Activated CD8-positive, alpha-beta T cell treated with anti-CD3 and anti-CD28 coated beads, Interleukin-2, amount 10 ng/mL, durations not matched to agents 7 days and 5 days (primary cell): ENCODE measurements around the gene ST3GAL4. TPM values are rescaled to one million over a fixed set of nuclear protein-coding genes. Genes with fewer than 3 reads are reported as not detected.

Source experiments
- ATAC-seq: fragments of 150-1000 bp; cut with Tn5 transposase; one replicate; pipeline ENCODE4 v1.10.0; 2021; ENCODE audit warnings: moderate library complexity
- CTCF ChIA-PET: fragments of 350-600 bp; sonication (Branson Sonifier 250); formaldehyde crosslinking; loops from one replicate; lab custom pipeline; 2021; ENCODE audit warnings: antibody characterized with exemption; lab: Charles Lee
- POLR2A ChIA-PET: fragments of 350-600 bp; sonication (Branson Sonifier 250); formaldehyde crosslinking; loops from one replicate; lab custom pipeline; 2021; ENCODE audit warnings: antibody characterized with exemption; lab: Charles Lee
- DNase-seq: peaks from one replicate; pipeline ENCODE4 v3.0.0-alpha.2; 2020
- H3K27ac Mint-ChIP-seq: one replicate; pipeline ENCODE4 v1.8.0; 2021; ENCODE audit warnings: mild to moderate bottlenecking, mixed read lengths
- H3K27me3 Mint-ChIP-seq: one replicate; pipeline ENCODE4 v1.8.0; 2021; ENCODE audit warnings: low read depth, mixed read lengths
- H3K36me3 Mint-ChIP-seq: one replicate; pipeline ENCODE4 v1.8.0; 2021; ENCODE audit warnings: low read depth, mixed read lengths
- H3K4me1 Mint-ChIP-seq: one replicate; pipeline ENCODE4 v1.8.0; 2021; ENCODE audit warnings: low read depth, mixed read lengths
- H3K4me3 Mint-ChIP-seq: one replicate; pipeline ENCODE4 v1.8.0; 2021; ENCODE audit warnings: mild to moderate bottlenecking, mixed read lengths
- H3K9me3 Mint-ChIP-seq: one replicate; pipeline ENCODE4 v1.8.0; 2022; ENCODE audit warnings: mixed read lengths; ENCODE audit not compliant: insufficient read depth
- total RNA-seq, 2 experiments: library from RNA; stranded (reverse); gene quantifications; one replicate each; pipeline ENCODE4 v1.2.3, GENCODE V29; 2021

ST3GAL4 gene
- total RNA-seq, 2 experiments from 2014 or later = 10.3 to 11.8 TPM

- CTCF ChIA-PET = no interaction called here
Measured at GRCh38 chr11:126347751-126348668, 7.5 kb upstream of the ST3GAL4 start.

GRCh38 chr11:126348806-126349582 lies 6.5 kb upstream of the ST3GAL4 start:
- CTCF ChIA-PET = no interaction called here
- DNase-seq = no peak
- H3K4me1 Mint-ChIP-seq = peaks cover 47% of the 10 kb centered on the region
- H3K9me3 Mint-ChIP-seq = no peaks in the 10 kb centered on the region
- H3K36me3 Mint-ChIP-seq = peaks cover 16% of the 10 kb centered on the region
- POLR2A ChIA-PET = interaction anchor here (0.5 to 1.2 kb wide), 2 partner anchors 30 to 81 kb away, joined by 3 read pairs; no protein-coding TSS in a partner anchor
- no peaks in the 10 kb centered on the region for H3K27me3 Mint-ChIP-seq
- no peak for ATAC-seq
- H3K27ac Mint-ChIP-seq = no peak overlapping the region
- no peak overlapping the region for H3K4me3 Mint-ChIP-seq

More at GRCh38 chr11:126347751-126348668, 7.5 kb upstream of the ST3GAL4 start:
- Mint-ChIP-seq H3K9me3 (no peaks in the 10 kb centered on the region), H3K27me3 (no peaks in the 10 kb centered on the region), H3K27ac (no peak overlapping the region), H3K36me3 (peaks cover 20% of the 10 kb centered on the region), H3K4me3 (no peak overlapping the region), H3K4me1 (peaks cover 38% of the 10 kb centered on the region)
- ATAC-seq (no peak), DNase-seq (no peak)
- POLR2A ChIA-PET = interaction anchor here (0.7 to 1.2 kb wide), 2 partner anchors 29 to 44 kb away, joined by 3 to 4 read pairs; partner anchors contain the start of gene DCPS

GRCh38 chr11:126350836-126351235 lies 4.7 kb upstream of the ST3GAL4 start:
- H3K9me3 Mint-ChIP-seq = no peaks in the 10 kb centered on the region
- no peak overlapping the region for H3K4me3 Mint-ChIP-seq
- POLR2A ChIA-PET = no interaction called here
- no peak overlapping the region for H3K27ac Mint-ChIP-seq
- no peak for ATAC-seq
- CTCF ChIA-PET = no interaction called here
- H3K36me3 Mint-ChIP-seq = peaks cover 22% of the 10 kb centered on the region
- DNase-seq = no peak
- no peaks in the 10 kb centered on the region for H3K27me3 Mint-ChIP-seq
- peaks cover 52% of the 10 kb centered on the region for H3K4me1 Mint-ChIP-seq

- POLR2A ChIA-PET = no interaction called here
- no peak for ATAC-seq
- Mint-ChIP-seq H3K4me3 (peak overlapping the region; percentile 25), H3K4me1 (peaks cover 51% of the 10 kb centered on the region), H3K9me3 (no peaks in the 10 kb centered on the region), H3K27me3 (no peaks in the 10 kb centered on the region), H3K27ac (no peak overlapping the region), H3K36me3 (peaks cover 17% of the 10 kb centered on the region)
- no peak for DNase-seq
- CTCF ChIA-PET = interaction anchor here (1.0 kb wide), 1 partner anchor 41 kb away, joined by 3 read pairs; no protein-coding TSS in a partner anchor
Measured at GRCh38 chr11:126352163-126352562, 3.3 kb upstream of the ST3GAL4 start.

GRCh38 chr11:126352934-126353801 lies 2.3 kb upstream of the ST3GAL4 start:
- Mint-ChIP-seq H3K27ac (peak overlapping the region; percentile 79), H3K27me3 (no peaks in the 10 kb centered on the region), H3K4me3 (peak overlapping the region; percentile 63), H3K9me3 (no peaks in the 10 kb centered on the region), H3K4me1 (peaks cover 57% of the 10 kb centered on the region), H3K36me3 (peaks cover 17% of the 10 kb centered on the region)
- ChIA-PET POLR2A (interaction anchor here (0.6 to 4.4 kb wide), 6 partner anchors 11 to 1971 kb away, joined by 3 to 40 read pairs (median 4); partner anchors contain the start of gene TIRAP), CTCF (interaction anchor here (0.8 to 3.3 kb wide), 5 partner anchors 34 to 127 kb away, joined by 3 to 14 read pairs (median 10); no protein-coding TSS in a partner anchor)
- peak; percentile 51 for DNase-seq
- ATAC-seq = no peak

- DNase-seq (peak; percentile 32), ATAC-seq (peak; percentile 51)
- peaks cover 15% of the 10 kb centered on the region for H3K36me3 Mint-ChIP-seq
- ChIA-PET POLR2A (interaction anchor here (0.8 to 4.4 kb wide), 2 partner anchors 36 to 71 kb away, joined by 4 to 40 read pairs; no protein-coding TSS in a partner anchor), CTCF (interaction anchor here (0.9 to 3.3 kb wide), 4 partner anchors 36 to 125 kb away, joined by 3 to 14 read pairs (median 7); no protein-coding TSS in a partner anchor)
- peak overlapping the region; percentile 90 for H3K27ac Mint-ChIP-seq
- peak overlapping the region; percentile 94 for H3K4me3 Mint-ChIP-seq
- H3K9me3 Mint-ChIP-seq = no peaks in the 10 kb centered on the region
- peaks cover 51% of the 10 kb centered on the region for H3K4me1 Mint-ChIP-seq
- H3K27me3 Mint-ChIP-seq = no peaks in the 10 kb centered on the region
Measured at GRCh38 chr11:126354631-126355323, 709 bp upstream of the ST3GAL4 start.

- ChIA-PET POLR2A (interaction anchor here (0.7 to 4.4 kb wide), 6 partner anchors 12 to 87 kb away, joined by 3 to 40 read pairs (median 3); no protein-coding TSS in a partner anchor), CTCF (interaction anchor here (0.8 to 3.3 kb wide), 5 partner anchors 46 to 128 kb away, joined by 3 to 10 read pairs (median 4); no protein-coding TSS in a partner anchor)
- H3K4me3 Mint-ChIP-seq = peak overlapping the region; percentile 78
- peaks cover 6% of the 10 kb centered on the region for H3K36me3 Mint-ChIP-seq
- H3K27me3 Mint-ChIP-seq = no peaks in the 10 kb centered on the region
- H3K27ac Mint-ChIP-seq = peak overlapping the region; percentile 78
- ATAC-seq = peak; percentile 7
- peak; percentile 30 for DNase-seq
- H3K9me3 Mint-ChIP-seq = no peaks in the 10 kb centered on the region
- H3K4me1 Mint-ChIP-seq = peaks cover 44% of the 10 kb centered on the region
Measured at GRCh38 chr11:126355926-126356897, 726 bp downstream of the ST3GAL4 start.

GRCh38 chr11:126357055-126357962 lies 1.8 kb downstream of the ST3GAL4 start:
- Mint-ChIP-seq H3K36me3 (peaks cover 6% of the 10 kb centered on the region), H3K27me3 (no peaks in the 10 kb centered on the region), H3K27ac (no peak overlapping the region), H3K4me1 (peaks cover 36% of the 10 kb centered on the region), H3K9me3 (no peaks in the 10 kb centered on the region), H3K4me3 (peak overlapping the region; percentile 78)
- CTCF ChIA-PET = interaction anchor here (1.0 to 1.3 kb wide), 4 partner anchors 42 to 49 kb away, joined by 3 to 4 read pairs (median 3); no protein-coding TSS in a partner anchor
- POLR2A ChIA-PET = interaction anchor here (1.4 to 4.4 kb wide), 2 partner anchors 22 to 39 kb away, joined by 3 to 40 read pairs; no protein-coding TSS in a partner anchor
- no peak for DNase-seq
- ATAC-seq = no peak
